ENCODE data around the gene PCDHGA1.

Gene PCDHGA1

DNA sequence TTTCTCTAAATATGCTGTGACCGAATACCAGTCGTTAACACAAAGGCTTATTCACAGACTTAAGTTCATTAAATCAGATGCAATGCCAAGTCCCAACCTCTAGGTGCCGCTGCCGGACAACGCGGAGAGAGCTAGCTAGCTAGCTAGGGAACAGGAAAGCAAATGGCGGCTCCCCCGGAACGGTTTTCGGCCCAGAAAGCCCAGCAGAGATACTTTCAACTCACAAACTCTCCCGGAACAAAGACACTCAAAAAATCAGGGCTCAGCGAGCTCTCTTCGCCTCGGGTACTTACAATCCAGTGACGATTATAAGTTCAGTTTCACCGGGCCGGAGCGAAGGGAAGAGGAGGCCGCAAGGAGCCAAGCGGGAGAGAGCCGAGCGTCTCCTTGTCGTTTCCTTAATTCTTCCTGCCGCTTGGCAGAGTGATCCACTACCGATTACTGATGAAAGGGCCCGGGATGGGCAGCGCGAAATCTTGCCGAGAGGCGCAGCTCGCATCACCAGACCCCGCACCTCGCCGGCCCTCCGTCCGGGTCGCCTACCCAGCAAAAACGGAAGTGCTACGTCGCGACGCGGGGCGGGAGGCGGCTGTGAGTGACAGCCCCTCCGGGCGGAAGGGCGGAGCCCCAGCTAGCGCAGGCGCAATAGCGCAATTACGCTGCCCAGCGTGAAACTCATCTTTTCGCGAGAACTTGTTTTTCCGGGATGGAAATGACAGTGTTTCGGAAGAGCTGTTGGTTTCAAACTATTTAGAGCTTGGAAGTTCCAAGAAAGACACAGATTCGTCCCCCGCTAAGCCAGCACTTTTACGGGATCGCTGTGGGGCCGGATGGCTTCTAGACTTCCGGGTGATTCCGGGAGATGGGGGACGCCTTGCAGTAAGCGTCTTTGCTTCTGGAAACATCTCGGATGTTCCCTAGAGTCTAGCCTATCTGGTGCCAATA, 9.8 kb upstream of the PCDHGA1 start, which contains the start of gene TAF7 (continued):
- TF ChIP-seq, protein P1, sequence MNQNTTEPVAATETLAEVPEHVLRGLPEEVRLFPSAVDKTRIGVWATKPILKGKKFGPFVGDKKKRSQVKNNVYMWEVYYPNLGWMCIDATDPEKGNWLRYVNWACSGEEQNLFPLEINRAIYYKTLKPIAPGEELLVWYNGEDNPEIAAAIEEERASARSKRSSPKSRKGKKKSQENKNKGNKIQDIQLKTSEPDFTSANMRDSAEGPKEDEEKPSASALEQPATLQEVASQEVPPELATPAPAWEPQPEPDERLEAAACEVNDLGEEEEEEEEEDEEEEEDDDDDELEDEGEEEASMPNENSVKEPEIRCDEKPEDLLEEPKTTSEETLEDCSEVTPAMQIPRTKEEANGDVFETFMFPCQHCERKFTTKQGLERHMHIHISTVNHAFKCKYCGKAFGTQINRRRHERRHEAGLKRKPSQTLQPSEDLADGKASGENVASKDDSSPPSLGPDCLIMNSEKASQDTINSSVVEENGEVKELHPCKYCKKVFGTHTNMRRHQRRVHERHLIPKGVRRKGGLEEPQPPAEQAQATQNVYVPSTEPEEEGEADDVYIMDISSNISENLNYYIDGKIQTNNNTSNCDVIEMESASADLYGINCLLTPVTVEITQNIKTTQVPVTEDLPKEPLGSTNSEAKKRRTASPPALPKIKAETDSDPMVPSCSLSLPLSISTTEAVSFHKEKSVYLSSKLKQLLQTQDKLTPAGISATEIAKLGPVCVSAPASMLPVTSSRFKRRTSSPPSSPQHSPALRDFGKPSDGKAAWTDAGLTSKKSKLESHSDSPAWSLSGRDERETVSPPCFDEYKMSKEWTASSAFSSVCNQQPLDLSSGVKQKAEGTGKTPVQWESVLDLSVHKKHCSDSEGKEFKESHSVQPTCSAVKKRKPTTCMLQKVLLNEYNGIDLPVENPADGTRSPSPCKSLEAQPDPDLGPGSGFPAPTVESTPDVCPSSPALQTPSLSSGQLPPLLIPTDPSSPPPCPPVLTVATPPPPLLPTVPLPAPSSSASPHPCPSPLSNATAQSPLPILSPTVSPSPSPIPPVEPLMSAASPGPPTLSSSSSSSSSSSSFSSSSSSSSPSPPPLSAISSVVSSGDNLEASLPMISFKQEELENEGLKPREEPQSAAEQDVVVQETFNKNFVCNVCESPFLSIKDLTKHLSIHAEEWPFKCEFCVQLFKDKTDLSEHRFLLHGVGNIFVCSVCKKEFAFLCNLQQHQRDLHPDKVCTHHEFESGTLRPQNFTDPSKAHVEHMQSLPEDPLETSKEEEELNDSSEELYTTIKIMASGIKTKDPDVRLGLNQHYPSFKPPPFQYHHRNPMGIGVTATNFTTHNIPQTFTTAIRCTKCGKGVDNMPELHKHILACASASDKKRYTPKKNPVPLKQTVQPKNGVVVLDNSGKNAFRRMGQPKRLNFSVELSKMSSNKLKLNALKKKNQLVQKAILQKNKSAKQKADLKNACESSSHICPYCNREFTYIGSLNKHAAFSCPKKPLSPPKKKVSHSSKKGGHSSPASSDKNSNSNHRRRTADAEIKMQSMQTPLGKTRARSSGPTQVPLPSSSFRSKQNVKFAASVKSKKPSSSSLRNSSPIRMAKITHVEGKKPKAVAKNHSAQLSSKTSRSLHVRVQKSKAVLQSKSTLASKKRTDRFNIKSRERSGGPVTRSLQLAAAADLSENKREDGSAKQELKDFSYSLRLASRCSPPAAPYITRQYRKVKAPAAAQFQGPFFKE (tag by site-specific recombination; IDR thresholded peaks at IDR 0.05; ENCODE audit: borderline replicate concordance): no peak
- no peak for TF ChIP-seq ZNF155 (tag by site-specific recombination; IDR thresholded peaks at IDR 0.05)
- no peak for TF ChIP-seq ZNF214 (tag by site-specific recombination; IDR thresholded peaks at IDR 0.05; ENCODE audit: borderline replicate concordance)
- TF ChIP-seq ZBTB21 (tag by site-specific recombination; IDR thresholded peaks at IDR 0.05): 0 out of 2 replicates have a peak, but pooled peaks have one; percentile 8
- TF ChIP-seq ZBTB1 (tag by site-specific recombination; IDR thresholded peaks at IDR 0.05): no peak; the same call in 1 of the 2 replicates
- peak; percentile 60; the same call in 1 of the 2 replicates for TF ChIP-seq ZBTB48 (tag by site-specific recombination; IDR thresholded peaks at IDR 0.05)
- no peak for TF ChIP-seq ZNF146 (tag by site-specific recombination; IDR thresholded peaks at IDR 0.05)
- TF ChIP-seq, protein P2, sequence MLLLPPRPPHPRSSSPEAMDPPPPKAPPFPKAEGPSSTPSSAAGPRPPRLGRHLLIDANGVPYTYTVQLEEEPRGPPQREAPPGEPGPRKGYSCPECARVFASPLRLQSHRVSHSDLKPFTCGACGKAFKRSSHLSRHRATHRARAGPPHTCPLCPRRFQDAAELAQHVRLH (tag by site-specific recombination; IDR thresholded peaks at IDR 0.05): peak; percentile 94
- TF ChIP-seq, protein P3, sequence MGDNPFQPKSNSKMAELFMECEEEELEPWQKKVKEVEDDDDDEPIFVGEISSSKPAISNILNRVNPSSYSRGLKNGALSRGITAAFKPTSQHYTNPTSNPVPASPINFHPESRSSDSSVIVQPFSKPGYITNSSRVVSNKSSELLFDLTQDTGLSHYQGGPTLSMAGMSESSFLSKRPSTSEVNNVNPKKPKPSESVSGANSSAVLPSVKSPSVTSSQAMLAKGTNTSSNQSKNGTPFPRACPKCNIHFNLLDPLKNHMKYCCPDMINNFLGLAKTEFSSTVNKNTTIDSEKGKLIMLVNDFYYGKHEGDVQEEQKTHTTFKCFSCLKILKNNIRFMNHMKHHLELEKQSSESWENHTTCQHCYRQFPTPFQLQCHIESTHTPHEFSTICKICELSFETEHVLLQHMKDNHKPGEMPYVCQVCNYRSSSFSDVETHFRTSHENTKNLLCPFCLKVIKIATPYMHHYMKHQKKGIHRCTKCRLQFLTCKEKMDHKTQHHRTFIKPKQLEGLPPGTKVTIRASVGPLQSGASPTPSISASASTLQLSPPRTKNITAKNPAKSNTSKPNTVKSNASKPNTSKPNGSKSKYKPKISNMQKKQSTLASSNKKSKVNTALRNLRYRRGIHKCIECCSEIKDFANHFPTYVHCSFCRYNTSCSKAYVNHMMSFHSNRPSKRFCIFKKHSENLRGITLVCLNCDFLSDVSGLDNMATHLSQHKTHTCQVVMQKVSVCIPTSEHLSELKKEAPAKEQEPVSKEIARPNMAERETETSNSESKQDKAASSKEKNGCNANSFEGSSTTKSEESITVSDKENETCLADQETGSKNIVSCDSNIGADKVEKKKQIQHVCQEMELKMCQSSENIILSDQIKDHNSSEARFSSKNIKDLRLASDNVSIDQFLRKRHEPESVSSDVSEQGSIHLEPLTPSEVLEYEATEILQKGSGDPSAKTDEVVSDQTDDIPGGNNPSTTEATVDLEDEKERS (tag by site-specific recombination; IDR thresholded peaks at IDR 0.05): no peak
- no peak for TF ChIP-seq HOXA7 (CRISPR knock-in tag; IDR thresholded peaks at IDR 0.05; ENCODE audit: borderline replicate concordance)
- no peak for TF ChIP-seq ZNF423 (tag by site-specific recombination; IDR thresholded peaks at IDR 0.05)
- TF ChIP-seq ZNF747 (tag by site-specific recombination; IDR thresholded peaks at IDR 0.05): no peak
- TF ChIP-seq, protein P4, sequence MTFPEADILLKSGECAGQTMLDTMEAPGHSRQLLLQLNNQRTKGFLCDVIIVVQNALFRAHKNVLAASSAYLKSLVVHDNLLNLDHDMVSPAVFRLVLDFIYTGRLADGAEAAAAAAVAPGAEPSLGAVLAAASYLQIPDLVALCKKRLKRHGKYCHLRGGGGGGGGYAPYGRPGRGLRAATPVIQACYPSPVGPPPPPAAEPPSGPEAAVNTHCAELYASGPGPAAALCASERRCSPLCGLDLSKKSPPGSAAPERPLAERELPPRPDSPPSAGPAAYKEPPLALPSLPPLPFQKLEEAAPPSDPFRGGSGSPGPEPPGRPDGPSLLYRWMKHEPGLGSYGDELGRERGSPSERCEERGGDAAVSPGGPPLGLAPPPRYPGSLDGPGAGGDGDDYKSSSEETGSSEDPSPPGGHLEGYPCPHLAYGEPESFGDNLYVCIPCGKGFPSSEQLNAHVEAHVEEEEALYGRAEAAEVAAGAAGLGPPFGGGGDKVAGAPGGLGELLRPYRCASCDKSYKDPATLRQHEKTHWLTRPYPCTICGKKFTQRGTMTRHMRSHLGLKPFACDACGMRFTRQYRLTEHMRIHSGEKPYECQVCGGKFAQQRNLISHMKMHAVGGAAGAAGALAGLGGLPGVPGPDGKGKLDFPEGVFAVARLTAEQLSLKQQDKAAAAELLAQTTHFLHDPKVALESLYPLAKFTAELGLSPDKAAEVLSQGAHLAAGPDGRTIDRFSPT (tag by site-specific recombination; IDR thresholded peaks at IDR 0.05): no peak
- no peak for TF ChIP-seq ZNF785 (tag by site-specific recombination; IDR thresholded peaks at IDR 0.05)
- TF ChIP-seq ZNF391 (tag by site-specific recombination; IDR thresholded peaks at IDR 0.05; ENCODE audit: borderline replicate concordance, low read depth): no peak
- TF ChIP-seq BCL11B (tag by site-specific recombination; IDR thresholded peaks at IDR 0.05; ENCODE audit: low read depth): no peak
- no peak for TF ChIP-seq ZNF404 (tag by site-specific recombination; IDR thresholded peaks at IDR 0.05)
- no peak for TF ChIP-seq SCRT1 (tag by site-specific recombination; IDR thresholded peaks at IDR 0.05; ENCODE audit: borderline replicate concordance)
- TF ChIP-seq ZNF585B (tag by site-specific recombination; IDR thresholded peaks at IDR 0.05): no peak
- no peak for TF ChIP-seq ZNF202 (tag by site-specific recombination; IDR thresholded peaks at IDR 0.05; ENCODE audit: borderline replicate concordance)
- no peak for TF ChIP-seq OVOL3 (tag by site-specific recombination; IDR thresholded peaks at IDR 0.05)
- no peak for TF ChIP-seq ZNF707 (tag by site-specific recombination; IDR thresholded peaks at IDR 0.05)
- TF ChIP-seq ZNF366 (tag by site-specific recombination; conservative IDR thresholded peaks at IDR 0.05): peak; percentile 37; the same call in 1 of the 2 replicates
- TF ChIP-seq GLI4 (tag by site-specific recombination; IDR thresholded peaks at IDR 0.05): no peak
- TF ChIP-seq, protein P5, sequence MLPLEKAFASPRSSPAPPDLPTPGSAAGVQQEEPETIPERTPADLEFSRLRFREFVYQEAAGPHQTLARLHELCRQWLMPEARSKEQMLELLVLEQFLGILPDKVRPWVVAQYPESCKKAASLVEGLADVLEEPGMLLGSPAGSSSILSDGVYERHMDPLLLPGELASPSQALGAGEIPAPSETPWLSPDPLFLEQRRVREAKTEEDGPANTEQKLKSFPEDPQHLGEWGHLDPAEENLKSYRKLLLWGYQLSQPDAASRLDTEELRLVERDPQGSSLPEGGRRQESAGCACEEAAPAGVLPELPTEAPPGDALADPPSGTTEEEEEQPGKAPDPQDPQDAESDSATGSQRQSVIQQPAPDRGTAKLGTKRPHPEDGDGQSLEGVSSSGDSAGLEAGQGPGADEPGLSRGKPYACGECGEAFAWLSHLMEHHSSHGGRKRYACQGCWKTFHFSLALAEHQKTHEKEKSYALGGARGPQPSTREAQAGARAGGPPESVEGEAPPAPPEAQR (tag by site-specific recombination; IDR thresholded peaks at IDR 0.05): no peak
- TF ChIP-seq ZNF558 (tag by site-specific recombination; IDR thresholded peaks at IDR 0.05): 0 out of 2 replicates have a peak, but pooled peaks have one; percentile 14
- TF ChIP-seq ZNF416 (tag by site-specific recombination; IDR thresholded peaks at IDR 0.05): no peak
